Fibroblast of villous mesenchyme (primary cell): ENCODE data around the gene LRIG1. TPM values are rescaled to one million over a fixed set of nuclear protein-coding genes. Genes with fewer than 3 reads are reported as not detected.

Experiments
- DNase-seq: peaks from one replicate; pipeline ENCODE4 v3.0.0-alpha.2; 2010; ENCODE audit warnings: low read depth
- H3K4me3 ChIP-seq: 2 replicates; pipeline ENCODE4 v1.5.1; 2011; ENCODE audit warnings: low read depth, mild to moderate bottlenecking, low read length
- total RNA-seq: library from RNA; depleted of rRNA; stranded (reverse); fragments of >200 nt; gene quantifications from 2 replicates; pipeline ENCODE4 v1.2.3, GENCODE V29; 2012
- TF ChIP-seq, protein P1 (sequence below): IDR thresholded peaks from 2 replicates; pipeline ENCODE4 v1.5.1; 2012; ENCODE audit warnings: low read depth, mild to moderate bottlenecking, low read length; ENCODE audit not compliant: insufficient read depth

Gene LRIG1
- total RNA-seq, 1 donor, result 10.4 TPM

DNA sequence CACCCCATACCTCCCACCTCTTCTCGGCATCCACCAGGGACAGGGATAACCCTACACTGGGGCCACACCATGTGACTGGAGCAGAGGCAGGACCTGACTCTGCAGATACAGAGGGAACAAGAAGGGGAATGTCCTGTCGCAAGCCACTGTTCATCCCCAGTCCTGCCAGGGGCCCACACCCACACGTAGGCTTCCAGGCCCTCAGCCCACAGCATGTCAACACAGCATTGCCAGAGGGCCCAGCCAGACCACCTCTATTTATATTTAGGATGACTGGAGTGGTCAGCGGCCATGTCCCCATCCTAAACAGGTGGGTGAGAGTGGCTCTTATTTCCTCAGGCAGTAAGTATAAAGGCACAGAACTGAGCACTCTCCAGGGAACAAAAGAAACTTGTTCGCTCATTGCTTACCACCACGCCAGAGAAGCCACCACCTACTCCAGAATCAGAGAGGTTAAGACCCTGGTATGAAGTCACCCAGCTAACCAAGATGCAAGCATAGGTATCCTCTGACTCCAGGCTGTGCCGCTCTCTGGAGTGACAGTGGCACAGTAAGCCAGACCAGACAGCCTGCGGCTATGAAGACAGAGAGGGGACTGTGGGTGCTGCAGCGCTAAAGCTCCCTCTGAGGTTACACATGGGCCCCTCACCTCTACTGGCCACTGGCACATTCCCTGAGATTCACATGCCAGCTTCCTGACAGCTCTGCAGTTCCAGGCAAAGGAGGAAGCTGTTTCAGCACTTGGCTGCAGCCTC, 67.9 kb downstream of the LRIG1 start:
- no peak overlapping the region for H3K4me3 ChIP-seq
- TF ChIP-seq, protein P1, sequence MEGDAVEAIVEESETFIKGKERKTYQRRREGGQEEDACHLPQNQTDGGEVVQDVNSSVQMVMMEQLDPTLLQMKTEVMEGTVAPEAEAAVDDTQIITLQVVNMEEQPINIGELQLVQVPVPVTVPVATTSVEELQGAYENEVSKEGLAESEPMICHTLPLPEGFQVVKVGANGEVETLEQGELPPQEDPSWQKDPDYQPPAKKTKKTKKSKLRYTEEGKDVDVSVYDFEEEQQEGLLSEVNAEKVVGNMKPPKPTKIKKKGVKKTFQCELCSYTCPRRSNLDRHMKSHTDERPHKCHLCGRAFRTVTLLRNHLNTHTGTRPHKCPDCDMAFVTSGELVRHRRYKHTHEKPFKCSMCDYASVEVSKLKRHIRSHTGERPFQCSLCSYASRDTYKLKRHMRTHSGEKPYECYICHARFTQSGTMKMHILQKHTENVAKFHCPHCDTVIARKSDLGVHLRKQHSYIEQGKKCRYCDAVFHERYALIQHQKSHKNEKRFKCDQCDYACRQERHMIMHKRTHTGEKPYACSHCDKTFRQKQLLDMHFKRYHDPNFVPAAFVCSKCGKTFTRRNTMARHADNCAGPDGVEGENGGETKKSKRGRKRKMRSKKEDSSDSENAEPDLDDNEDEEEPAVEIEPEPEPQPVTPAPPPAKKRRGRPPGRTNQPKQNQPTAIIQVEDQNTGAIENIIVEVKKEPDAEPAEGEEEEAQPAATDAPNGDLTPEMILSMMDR, result no peak
- DNase-seq, result no peak

DNA sequence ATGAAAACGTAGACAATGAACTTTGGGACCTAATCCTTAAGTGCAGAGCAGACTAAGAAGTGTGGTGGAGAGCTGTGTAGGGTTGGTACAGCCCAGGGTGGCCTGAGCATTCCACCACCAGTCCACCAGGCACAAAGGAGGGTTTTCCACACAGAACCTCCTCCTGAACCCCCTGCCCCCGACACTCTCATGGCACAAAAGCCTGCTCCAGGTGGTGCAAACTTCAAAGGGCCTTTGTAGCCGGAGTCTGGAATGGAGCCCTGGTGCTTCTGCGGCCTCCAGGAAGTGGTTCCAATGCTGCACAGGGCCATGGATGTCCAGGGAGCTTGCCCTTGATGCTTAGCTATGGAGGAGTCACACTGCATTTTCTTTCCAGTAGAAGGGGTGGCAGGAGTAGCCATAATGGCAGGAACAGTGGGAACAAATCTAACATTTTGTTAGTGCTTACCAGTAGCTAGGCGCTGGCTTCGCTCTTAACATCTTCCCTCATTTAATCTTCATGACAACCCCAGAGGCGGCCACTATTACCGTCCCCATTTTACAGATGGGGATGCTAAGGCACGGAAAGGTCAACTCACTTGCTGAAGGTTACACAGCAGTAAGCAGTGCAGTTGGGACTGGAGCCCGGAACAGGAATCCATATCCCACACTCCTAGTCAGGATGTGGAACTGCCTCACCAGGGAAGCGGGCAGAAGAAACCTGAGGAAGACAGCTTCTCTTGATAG, 68.6 kb downstream of the LRIG1 start:
- no peak for DNase-seq
- TF ChIP-seq, protein P1, result no peak
- no peak overlapping the region for H3K4me3 ChIP-seq

DNA sequence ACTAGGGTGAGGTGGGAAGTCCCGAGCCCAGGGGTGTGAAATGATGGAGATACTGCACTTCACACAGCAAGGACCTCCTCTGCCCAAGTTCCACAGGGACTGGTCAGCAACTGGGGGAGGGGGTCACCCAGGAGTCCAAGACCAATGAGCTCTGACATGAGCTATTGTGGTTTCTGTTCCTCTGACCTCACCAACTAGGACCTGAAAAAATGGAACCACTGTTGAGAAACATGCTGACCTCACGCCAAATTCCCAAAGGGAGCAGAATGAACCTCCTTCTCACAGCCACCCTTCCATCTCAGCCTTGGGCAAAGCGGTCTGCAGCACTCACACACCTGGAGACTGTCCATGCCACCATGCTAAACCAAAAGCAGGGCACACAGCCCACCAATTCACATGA, 69.3 kb downstream of the LRIG1 start:
- DNase-seq, result peak; percentile 62
- TF ChIP-seq, protein P1, result no peak
- no peak overlapping the region for H3K4me3 ChIP-seq

DNA sequence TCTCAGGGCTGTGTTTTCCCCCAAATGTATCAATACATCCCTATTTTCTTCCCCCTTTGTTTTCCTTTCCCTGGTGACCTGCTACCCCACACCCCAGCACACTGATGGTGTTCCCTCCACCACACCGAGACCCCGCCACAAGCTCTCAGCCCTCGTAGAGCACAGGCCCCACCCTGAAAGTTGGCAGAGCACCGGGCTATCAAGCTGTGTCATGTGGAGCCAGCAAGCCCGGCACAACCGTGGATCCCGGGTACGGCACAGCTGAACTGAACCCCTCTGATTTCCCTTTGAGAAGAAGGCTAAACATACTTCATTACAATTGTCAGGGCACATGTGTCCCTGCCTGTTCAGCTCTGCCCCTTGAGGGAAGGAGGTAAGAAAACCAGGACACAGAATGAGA, 69.9 kb downstream of the LRIG1 start:
- TF ChIP-seq, protein P1, result no peak
- no peak overlapping the region for H3K4me3 ChIP-seq

DNA sequence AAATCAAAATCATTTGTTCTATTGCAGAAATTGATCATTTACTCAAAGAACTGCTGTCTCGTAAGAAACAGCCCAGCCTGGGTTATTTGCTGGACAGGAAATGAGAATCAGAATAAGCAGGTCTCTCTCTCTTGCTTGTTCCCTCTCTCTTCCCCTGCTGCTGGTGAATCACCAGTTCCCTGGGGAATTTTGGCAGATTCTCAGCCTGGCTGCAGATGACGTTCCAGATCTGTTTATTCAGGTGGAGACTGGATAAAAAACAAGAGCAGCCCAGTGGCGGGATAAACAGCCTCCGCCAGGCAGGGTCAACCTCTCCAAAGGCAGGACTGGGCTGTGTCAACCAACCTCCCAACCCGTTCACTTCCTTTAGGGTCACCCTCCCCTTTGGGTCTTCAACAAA, 72.1 kb downstream of the LRIG1 start:
- DNase-seq, result peak; percentile 99
- TF ChIP-seq, protein P1, result no peak
- H3K4me3 ChIP-seq, result no peak overlapping the region

More for the DNA sequence above, 69.9 kb downstream of the LRIG1 start:
- no peak for DNase-seq

DNA sequence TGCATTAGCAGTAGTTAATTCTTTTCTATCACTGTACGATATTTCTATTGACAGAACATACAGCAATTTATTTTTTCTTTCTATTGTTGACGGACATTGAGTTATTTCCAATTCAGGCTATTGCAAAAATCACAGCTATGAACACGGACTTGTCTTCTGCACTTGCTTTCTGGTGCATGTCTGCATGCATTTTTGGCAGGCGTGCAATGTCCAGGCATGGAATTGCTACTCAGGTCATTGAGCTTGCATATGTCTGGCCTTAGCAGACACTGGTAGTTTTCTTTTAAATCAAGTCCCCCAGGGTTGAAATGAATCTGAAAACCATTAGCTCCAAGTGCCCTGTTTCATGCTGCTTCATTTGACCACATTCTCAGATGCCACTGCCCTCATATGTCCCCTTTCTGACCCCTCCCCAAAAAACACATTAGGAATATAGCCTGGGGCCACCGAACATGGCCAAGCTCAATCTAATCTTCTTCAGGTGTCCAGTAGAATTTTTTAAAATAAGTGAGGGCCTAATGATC, 72.8 kb downstream of the LRIG1 start:
- DNase-seq, result no peak
- TF ChIP-seq, protein P1, result no peak
- H3K4me3 ChIP-seq, result no peak overlapping the region
